Stimulated activated CD8-positive, alpha-beta memory T cell treated with anti-CD3 and anti-CD28 coated beads, Interleukin-7, amount 100 ng/mL, for 1 hour (primary cell): ENCODE results near the gene LAGE3.

Experiments used
- DNase-seq, 2 donors: peaks; one replicate each; pipeline ENCODE4 v3.0.0-alpha.2; 2020; ENCODE audit warnings: low read depth in 2 of 2

Gene LAGE3

GRCh38 chrX:154477891-154478477 lies 1.1 kb downstream of the LAGE3 start:
- no peak for DNase-seq

- no peak for DNase-seq
These were observed 2.3 kb downstream of the LAGE3 start for GRCh38 chrX:154476821-154477220.

DNA sequence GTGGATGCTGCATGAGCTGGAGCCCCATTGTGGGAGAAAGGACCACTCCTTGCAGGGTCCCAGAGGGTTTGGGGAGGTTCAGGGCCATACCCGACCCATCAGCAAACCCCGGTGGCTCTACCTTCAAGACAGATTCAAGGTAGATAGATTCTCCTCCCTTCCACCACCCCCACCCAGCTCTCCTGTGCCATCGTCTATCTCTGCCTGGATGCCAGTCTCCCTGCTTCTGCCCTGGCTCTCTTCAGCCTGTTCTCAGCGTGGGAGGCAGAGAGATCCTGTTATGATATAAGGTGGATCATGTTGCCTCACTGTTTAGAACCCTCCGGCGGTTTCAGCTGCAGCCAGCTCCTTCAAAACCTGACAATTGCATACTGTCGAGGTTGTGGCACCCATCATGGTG lies 5.4 kb downstream of the LAGE3 start:
- DNase-seq: no peak

DNA sequence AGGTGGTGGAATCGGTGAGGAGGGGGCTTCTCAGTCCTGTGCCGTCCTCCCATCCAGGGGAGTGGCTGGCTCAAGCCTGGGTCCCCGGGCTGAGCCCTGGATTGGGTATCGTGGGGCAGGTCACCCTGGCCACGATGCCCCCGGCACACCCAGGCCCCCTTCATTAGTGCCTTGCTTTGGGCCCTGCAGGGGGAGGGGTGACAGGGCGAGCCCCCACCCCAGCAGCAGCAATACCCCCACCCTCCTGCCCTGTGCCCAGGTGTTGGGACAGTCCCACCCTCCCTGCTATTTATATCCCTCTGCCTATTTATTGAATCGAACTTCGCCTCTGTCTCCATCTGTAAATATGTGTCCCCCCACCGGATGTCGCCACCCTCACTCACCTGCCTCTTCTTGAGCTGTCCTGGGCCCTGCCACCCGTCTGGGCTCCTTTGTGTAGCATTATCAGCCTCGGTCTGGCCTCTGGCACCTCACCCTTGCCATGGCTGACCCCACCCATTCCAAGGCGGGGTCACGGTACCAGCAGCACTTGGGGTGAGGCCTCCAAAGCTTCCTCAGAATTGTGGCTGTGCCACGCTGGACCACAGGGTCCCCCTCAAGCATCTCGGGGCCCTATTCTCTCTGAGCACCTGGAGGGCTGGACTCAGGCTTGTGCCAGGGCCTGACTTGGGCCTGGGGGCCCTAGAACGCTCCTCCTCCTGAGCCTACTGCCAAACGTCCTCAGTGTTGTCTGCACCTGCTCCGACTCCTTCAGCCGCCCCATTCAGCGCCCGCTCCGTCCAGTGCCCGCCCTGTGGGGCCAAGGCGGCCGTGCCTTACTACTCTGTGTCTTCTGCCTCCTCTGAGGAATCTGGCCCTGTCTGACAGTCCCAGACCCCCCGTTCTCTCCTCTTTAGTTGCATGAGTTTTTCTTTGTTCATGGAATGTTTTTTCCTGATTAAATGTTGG lies 6.1 kb downstream of the LAGE3 start:
- DNase-seq: no peak

DNA sequence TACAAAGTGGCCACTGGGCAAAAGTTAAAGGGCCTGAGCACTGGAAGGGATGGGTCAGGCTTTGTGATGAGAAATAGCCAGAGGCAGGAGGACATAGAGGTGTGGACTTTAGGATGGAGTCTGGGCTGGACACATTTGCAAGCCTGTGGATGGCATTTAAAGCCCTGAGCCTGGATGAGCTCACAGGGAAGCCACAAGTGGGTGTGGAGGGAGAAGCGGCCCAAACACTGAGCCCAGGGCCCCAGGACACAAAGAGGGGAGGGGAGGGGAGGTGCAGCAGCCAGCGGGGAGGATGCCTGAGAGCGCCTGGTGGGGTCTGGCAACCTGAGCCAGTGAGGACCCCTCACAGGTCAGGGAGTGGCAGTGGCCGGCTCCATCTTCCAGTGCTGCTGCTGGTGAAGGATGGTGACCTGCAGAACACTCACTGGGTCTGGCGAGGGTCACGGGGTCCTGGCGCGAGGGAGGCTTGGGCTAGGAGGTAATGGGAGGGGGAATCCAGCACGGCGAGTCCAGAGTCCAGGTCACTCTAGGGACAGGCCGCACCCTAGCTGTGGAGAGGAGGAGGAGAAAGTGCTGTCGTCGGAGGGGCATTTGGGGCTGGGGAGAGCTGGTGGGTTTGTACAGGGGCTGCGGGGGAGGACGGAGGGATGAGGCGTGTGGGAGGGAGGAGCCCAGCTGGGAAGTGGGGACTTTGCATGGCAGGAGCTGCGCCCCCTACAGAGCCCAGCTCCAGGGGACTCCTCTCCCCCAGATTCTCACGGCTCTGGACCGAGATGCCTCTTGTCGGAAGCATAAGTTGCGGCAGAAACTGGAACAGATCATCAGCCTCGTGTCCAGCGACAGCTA lies 7.0 kb downstream of the LAGE3 start:
- DNase-seq: no peak

DNA sequence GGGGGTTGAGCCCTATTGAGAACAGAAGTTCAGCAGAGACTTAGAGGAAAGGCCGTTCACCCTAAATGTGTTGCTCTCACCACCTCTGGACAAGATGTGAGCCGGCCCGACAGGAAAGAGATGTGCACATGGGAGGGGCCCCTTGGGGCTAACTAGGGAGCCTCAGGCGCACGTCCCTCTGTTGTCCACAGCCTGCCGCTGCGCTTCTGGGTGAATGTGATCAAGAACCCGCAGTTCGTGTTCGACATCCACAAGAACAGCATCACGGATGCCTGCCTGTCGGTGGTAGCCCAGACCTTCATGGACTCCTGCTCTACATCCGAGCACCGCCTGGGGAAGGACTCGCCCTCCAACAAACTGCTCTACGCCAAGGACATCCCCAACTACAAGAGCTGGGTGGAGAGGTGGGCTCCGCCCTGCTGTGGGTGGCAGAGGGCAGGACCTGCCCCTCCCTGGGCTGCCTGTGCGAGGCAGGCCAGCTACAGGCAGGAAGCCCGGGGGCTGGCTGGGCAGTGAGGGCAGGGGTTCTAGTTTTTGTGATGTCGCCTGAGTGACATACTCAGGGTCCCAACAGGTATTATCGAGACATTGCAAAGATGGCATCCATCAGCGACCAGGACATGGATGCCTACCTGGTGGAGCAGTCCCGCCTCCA lies 8.0 kb downstream of the LAGE3 start:
- no peak for DNase-seq

DNA sequence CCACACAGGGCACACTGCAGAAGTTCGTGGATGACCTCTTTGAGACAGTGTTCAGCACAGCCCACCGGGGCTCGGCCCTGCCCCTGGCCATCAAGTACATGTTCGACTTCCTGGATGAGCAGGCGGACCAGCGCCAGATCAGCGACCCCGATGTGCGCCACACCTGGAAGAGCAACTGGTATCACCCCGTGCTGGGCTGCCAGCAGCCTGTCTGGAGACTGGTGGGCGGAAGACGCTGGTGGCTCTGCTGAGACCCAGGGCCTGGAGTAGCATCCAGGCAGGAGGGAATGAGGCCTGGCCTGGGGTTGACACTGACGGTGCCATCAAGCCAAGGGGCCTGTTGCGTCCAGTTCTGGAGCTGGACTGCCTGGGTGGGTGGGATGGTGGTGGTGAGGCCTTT lies 8.6 kb downstream of the LAGE3 start:
- DNase-seq: no peak

DNA sequence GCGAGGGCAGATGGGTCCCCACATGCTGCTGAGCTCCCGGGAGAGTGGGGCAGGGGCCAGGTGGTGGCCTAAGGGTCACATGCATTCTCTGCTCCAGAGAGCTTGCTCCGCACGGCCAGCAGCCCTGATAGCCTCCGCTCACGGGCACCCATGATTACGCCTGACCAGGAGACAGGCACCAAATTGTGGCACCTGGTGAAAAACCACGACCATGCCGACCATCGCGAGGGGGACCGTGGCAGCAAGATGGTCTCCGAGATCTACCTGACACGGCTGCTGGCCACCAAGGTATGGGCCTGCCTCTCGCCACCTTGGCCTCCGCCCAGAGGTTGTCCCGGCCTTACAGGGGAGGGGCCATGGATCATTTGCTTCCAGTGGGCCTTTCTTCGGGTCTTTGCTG lies 9.2 kb downstream of the LAGE3 start:
- no peak for DNase-seq

GRCh38 chrX:154469114-154469513 lies 10.0 kb downstream of the LAGE3 start:
- no peak for DNase-seq

- no peak for DNase-seq
These were observed 10.9 kb downstream of the LAGE3 start for GRCh38 chrX:154468217-154468616.

DNA sequence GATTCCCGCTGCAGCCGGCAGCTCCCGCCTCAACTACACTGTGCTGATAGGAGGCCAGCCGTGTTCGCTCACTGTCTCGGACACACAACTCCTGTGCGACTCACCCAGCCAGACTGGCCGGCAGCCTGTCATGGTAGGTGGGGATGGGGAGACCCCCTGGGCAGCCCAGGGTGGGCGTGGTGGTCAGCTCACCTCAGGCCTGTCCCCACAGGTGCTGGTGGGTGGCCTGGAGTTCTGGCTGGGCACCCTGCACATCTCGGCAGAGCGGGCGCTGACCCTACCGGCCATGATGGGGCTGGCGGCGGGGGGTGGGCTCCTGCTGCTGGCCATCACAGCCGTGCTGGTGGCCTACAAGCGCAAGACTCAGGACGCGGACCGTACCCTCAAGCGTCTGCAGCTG lies 11.5 kb downstream of the LAGE3 start:
- no peak for DNase-seq

GRCh38 chrX:154466907-154467306 lies 12.2 kb downstream of the LAGE3 start:
- DNase-seq: no peak

GRCh38 chrX:154466036-154466435 lies 13.0 kb downstream of the LAGE3 start:
- no peak for DNase-seq

GRCh38 chrX:154465601-154466000 lies 13.5 kb downstream of the LAGE3 start:
- DNase-seq: no peak

DNA sequence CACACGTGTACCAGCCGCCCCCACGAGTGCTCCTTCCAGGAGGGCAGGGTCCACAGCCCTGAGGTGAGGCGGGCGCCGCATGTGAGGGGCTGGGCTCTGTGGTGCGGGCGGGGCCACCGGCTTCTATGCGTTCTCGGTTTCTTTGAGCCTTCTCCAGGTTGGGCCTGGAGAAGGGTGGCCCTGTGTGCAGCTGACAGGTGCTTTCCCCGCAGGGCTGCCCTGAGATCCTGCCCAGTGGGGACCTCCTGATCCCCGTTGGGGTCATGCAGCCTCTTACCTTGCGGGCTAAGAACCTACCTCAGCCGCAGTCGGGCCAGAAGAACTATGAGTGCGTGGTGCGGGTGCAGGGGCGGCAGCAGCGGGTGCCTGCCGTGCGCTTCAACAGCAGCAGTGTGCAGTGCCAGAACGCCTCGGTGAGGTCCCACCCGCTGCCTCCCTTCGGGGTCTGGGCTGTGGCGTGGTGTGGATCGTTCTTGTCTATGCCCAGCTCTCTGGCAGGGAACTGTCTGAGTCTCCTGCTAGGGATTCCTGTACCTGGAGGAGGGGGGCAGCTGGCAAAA lies 14.2 kb downstream of the LAGE3 start:
- DNase-seq: no peak

- no peak for DNase-seq
These were observed 15.4 kb downstream of the LAGE3 start for GRCh38 chrX:154463611-154464220.

DNA sequence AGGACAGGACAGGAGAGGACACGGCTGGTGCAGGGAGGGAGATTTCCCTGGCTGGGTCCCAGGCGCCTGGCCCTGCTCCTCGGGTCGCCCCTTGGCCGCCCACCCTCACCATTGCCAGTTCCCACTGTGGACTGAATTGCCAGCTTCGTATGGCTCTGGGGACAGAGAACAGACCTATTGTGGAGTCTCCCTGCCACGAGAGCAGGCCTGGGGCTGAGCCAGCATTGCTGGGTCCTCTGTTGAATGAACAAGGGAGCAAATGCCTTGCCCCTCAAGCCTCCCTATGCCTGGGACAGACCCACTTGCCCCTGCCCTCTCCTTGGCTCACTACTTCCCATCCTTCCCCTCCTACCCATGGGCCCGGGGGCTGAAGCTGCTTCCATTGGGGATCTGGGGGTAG lies 16.7 kb downstream of the LAGE3 start:
- DNase-seq: no peak

- no peak for DNase-seq
These were observed 18.8 kb downstream of the LAGE3 start for GRCh38 chrX:154460326-154460725.

DNA sequence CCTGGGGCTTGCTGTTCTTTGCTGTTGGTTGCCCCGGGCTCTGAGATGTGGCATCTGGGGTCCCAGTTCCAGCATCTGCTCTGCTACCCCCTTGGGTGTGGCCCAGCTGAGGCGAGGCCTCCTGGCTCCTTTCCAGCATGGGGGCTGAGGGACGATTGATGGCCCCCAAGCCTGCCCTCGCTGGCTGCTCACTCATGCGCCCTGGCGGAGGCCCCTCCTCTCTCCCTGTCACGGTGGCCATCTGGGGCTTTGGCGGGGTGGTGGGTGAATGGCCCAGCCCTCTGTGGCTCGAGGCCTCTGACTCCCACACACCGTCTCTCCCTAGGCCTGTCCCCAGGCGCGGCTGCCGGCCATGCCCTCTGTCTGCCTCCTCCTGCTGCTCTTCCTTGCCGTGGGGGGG lies 19.2 kb downstream of the LAGE3 start:
- DNase-seq: no peak

GRCh38 chrX:154458954-154459778 lies 19.9 kb downstream of the LAGE3 start:
- no peak for DNase-seq
